HCT116 (cell line): ENCODE results near the gene ASPHD1. TPM values are rescaled to one million over a fixed set of nuclear protein-coding genes. Genes with fewer than 3 reads are reported as not detected.
A peak's percentile ranks its signal among the peaks of the same experiment; 100 is the strongest.

Source experiments
- ATAC-seq: fragments of 200-7000 bp; cut with Tn5 transposase; 2 replicates; pipeline ENCODE4 v1.9.1; 2020; ENCODE audit warnings: mild to moderate bottlenecking, moderate library complexity
- BruUV-seq: library from RNA; stranded (reverse); fragments of 400-500 nt; replicated peaks from 2 replicates; lab custom pipeline; 2021; lab: Mats Ljungman, UMichigan
- CTCF ChIA-PET: fragments of 300-600 bp; sonication (Branson Sonifier 250); formaldehyde crosslinking; loops from one replicate; lab custom pipeline; 2021; ENCODE audit warnings: antibody characterized with exemption; lab: Charles Lee
- POLR2A ChIA-PET: fragments of 300-600, 350-600 bp; sonication (Branson Sonifier 250); formaldehyde crosslinking; loops from one replicate; lab custom pipeline; 2021; ENCODE audit warnings: antibody characterized with exemption; lab: Charles Lee
- RAD21 ChIA-PET, 2 experiments: fragments of 300-600 bp; sonication (Branson Sonifier 250); formaldehyde crosslinking; loops; one replicate each; lab custom pipeline; 2023; ENCODE audit warnings: low total read pairs in 2 of 2; ENCODE audit not compliant: uncharacterized antibody in 2 of 2, unreplicated experiment in 2 of 2, low non-redundant PET in 1 of 2; lab: Charles Lee
- DNase-seq: peaks from one replicate; pipeline ENCODE4 v3.0.0-alpha.2; 2010; ENCODE audit warnings: low read depth, low spot score
- H2AFZ ChIP-seq: fragments of 200-600 bp; shearing (Covaris generic), sonication (generic); 2 replicates; pipeline ENCODE4 v1.6.1; 2017; ENCODE audit warnings: low read depth, mixed run types, mixed read lengths, antibody characterized with exemption, low read length; ENCODE audit not compliant: poor library complexity, severe bottlenecking
- H3K27ac ChIP-seq: 2 replicates; pipeline ENCODE4 v1.5.1; 2012; ENCODE audit warnings: low read depth, low read length
- H3K27me3 ChIP-seq: fragments of 200-600 bp; sonication (generic); 2 replicates; pipeline ENCODE4 v1.6.1; 2016; ENCODE audit warnings: mixed run types, low read length, mixed read lengths; ENCODE audit not compliant: insufficient read depth
- H3K36me3 ChIP-seq, 2 experiments: fragments of 200-500 bp in 1 of 2; fragments of 200-600 bp in 1 of 2; sonication (Bioruptor generic) in 1 of 2; sonication (generic) in 1 of 2; 2 replicates each; pipeline versions ENCODE4 v1.5.1 to v1.6.1; 2014 to 2016; ENCODE audit warnings: low read length in 2 of 2, inconsistent platforms in 1 of 2, mixed read lengths in 1 of 2, mixed run types in 1 of 2; ENCODE audit not compliant: insufficient read depth in 2 of 2, control insufficient read depth in 1 of 2
- H3K4me1 ChIP-seq, 2 experiments: fragments of 200-600 bp in 1 of 2; sonication (generic) in 1 of 2; 2 replicates each; pipeline versions ENCODE4 v1.5.1 to v1.6.1; 2012 to 2017; ENCODE audit warnings: low read length in 2 of 2, inconsistent platforms in 1 of 2, mild to moderate bottlenecking in 1 of 2, mixed read lengths in 1 of 2, mixed run types in 1 of 2, moderate library complexity in 1 of 2; ENCODE audit not compliant: insufficient read depth in 2 of 2, control insufficient read depth in 1 of 2
- H3K4me2 ChIP-seq: fragments of 200-600 bp; sonication (generic); 2 replicates; pipeline ENCODE4 v1.6.1; 2017; ENCODE audit warnings: mixed run types, low read length, mixed read lengths
- H3K4me3 ChIP-seq, 2 experiments: fragments of 200-600 bp in 1 of 2; sonication (generic) in 1 of 2; replicated peaks in 1 of 2; 2 replicates each; pipeline ENCODE4 v1.5.1; 2011 to 2016; ENCODE audit warnings: low read length in 2 of 2, control low read depth in 1 of 2, low read depth in 1 of 2, mild to moderate bottlenecking in 1 of 2, mixed read lengths in 1 of 2, mixed run types in 1 of 2
- H3K79me2 ChIP-seq: fragments of 200-600 bp; sonication (generic); 2 replicates; pipeline ENCODE4 v1.6.1; 2017; ENCODE audit warnings: mild to moderate bottlenecking, mixed run types, low read length, moderate library complexity, mixed read lengths; ENCODE audit not compliant: insufficient read depth
- H3K9ac ChIP-seq: fragments of 200-600 bp; sonication (generic); 2 replicates; pipeline ENCODE4 v1.6.1; 2016; ENCODE audit warnings: low read length, mixed read lengths
- H3K9me2 ChIP-seq: fragments of 200-600 bp; sonication (generic), shearing (Covaris generic); 2 replicates; pipeline ENCODE4 v1.6.1; 2017; ENCODE audit warnings: mixed run types, mild to moderate bottlenecking, moderate library complexity; ENCODE audit not compliant: insufficient read depth
- H3K9me3 ChIP-seq, 2 experiments: fragments of 200-500 bp in 1 of 2; fragments of 200-600 bp in 1 of 2; sonication (Bioruptor generic) in 1 of 2; sonication (generic) in 1 of 2; 2 replicates each; pipeline ENCODE4 v1.6.1; 2014 to 2017; ENCODE audit warnings: low read length in 2 of 2, mixed read lengths in 2 of 2, inconsistent platforms in 1 of 2, low read depth in 1 of 2, mild to moderate bottlenecking in 1 of 2, mixed run types in 1 of 2, moderate library complexity in 1 of 2; ENCODE audit not compliant: control insufficient read depth in 1 of 2, insufficient read depth in 1 of 2
- H4K20me1 ChIP-seq: fragments of 200-600 bp; sonication (generic), shearing (Covaris generic); 2 replicates; pipeline ENCODE4 v1.6.1; 2017; ENCODE audit warnings: mixed run types, mild to moderate bottlenecking, moderate library complexity; ENCODE audit not compliant: insufficient read depth
- intact Hi-C: fragments of 100-400 bp; cut with micrococcal nuclease; formaldehyde crosslinking; loops from 2 replicates; pipeline ENCODE4 v1.10.0; 2022
- total RNA-seq: library from RNA; stranded (reverse); gene quantifications from one replicate; pipeline ENCODE4 v1.2.1, GENCODE V29; 2021; ENCODE audit not compliant: unreplicated experiment
- TF ChIP-seq, protein P1 (sequence below): IDR thresholded peaks from 2 replicates; pipeline ENCODE4 v1.6.1; 2012; ENCODE audit warnings: low read depth
- TF ChIP-seq, protein P2 (sequence below): IDR thresholded peaks from 2 replicates; pipeline ENCODE4 v1.6.1; 2012

Gene ASPHD1
- total RNA-seq, 1 experiment from 2014 or later: 18.4 TPM

DNA sequence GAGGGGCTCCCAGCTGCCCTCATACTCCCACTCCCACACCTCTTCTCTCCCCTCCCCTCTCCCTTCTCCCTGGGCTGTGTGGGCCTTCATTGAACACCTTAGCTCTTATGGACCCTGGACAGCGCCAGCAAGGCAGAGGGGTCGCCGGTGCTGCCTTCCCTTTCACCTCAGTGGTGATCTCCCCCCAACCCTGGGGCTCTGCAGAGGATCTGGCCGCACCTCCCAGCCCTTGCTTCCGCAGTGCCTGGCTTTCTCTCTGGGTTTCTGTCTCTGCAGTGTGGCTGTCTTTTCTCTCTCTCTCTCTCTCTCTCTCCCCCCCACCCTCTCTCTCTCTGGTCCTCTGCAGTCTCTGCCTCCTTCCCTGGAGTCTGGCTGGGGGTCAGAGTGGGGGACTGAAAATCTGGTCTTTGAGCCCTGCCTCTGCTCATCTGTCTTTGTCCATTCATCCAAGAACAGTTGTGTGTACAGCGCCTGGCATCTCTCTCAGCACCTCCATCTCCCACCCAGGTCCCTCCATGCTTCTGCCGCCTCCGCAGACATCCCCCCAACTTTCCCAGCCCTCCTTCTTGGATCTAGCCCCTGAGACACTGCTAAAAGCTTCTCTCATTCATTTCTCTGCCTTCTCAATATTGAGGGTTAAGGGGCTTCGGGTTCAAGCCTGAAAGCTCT lies 2.0 kb upstream of the ASPHD1 start:
- ChIA-PET POLR2A (no interaction called here), RAD21 (interaction anchor here in 1 of 2 experiments (1.1 kb wide), 1 partner anchor 91 kb away, joined by 5 read pairs; no protein-coding TSS in a partner anchor), CTCF (no interaction called here)
- Histone ChIP-seq H3K9me2 (no peaks in the 10 kb centered on the region), H3K79me2 (no peaks in the 10 kb centered on the region), H3K9ac (peak overlapping the region; percentile 67), H3K36me3 (no peaks in the 10 kb centered on the region), H3K27ac (0 out of 2 replicates have a peak overlapping the region, but pooled peaks have one; percentile 78), H3K27me3 (no peaks in the 10 kb centered on the region), H2AFZ (no peak overlapping the region), H3K9me3 (no peaks in the 10 kb centered on the region), H3K4me2 (peak overlapping the region; percentile 93), H4K20me1 (no peaks in the 10 kb centered on the region), H3K4me1 (peaks cover 9 to 31% of the 10 kb centered on the region in 2 experiments), H3K4me3 (peak overlapping the region; percentile 71 to 75)
- intact Hi-C loops: no loop called here
- no TSS peak for BruUV-seq
- TF ChIP-seq, protein P1, sequence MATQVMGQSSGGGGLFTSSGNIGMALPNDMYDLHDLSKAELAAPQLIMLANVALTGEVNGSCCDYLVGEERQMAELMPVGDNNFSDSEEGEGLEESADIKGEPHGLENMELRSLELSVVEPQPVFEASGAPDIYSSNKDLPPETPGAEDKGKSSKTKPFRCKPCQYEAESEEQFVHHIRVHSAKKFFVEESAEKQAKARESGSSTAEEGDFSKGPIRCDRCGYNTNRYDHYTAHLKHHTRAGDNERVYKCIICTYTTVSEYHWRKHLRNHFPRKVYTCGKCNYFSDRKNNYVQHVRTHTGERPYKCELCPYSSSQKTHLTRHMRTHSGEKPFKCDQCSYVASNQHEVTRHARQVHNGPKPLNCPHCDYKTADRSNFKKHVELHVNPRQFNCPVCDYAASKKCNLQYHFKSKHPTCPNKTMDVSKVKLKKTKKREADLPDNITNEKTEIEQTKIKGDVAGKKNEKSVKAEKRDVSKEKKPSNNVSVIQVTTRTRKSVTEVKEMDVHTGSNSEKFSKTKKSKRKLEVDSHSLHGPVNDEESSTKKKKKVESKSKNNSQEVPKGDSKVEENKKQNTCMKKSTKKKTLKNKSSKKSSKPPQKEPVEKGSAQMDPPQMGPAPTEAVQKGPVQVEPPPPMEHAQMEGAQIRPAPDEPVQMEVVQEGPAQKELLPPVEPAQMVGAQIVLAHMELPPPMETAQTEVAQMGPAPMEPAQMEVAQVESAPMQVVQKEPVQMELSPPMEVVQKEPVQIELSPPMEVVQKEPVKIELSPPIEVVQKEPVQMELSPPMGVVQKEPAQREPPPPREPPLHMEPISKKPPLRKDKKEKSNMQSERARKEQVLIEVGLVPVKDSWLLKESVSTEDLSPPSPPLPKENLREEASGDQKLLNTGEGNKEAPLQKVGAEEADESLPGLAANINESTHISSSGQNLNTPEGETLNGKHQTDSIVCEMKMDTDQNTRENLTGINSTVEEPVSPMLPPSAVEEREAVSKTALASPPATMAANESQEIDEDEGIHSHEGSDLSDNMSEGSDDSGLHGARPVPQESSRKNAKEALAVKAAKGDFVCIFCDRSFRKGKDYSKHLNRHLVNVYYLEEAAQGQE: peak; percentile 52
- TF ChIP-seq, protein P2, sequence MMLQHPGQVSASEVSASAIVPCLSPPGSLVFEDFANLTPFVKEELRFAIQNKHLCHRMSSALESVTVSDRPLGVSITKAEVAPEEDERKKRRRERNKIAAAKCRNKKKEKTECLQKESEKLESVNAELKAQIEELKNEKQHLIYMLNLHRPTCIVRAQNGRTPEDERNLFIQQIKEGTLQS: no peak
- DNase-seq (no peak), ATAC-seq (no peak)
